Fibroblast of mammary gland (primary cell): Measurements from ENCODE around the gene SLN.

Experiments used
- DNase-seq: peaks from one replicate; pipeline ENCODE4 v3.0.0-alpha.2; 2010; ENCODE audit warnings: low read depth
- H3K4me3 ChIP-seq: 2 replicates; pipeline ENCODE4 v1.5.1; 2011; ENCODE audit warnings: low read depth, mild to moderate bottlenecking, low read length, moderate library complexity; ENCODE audit not compliant: control insufficient read depth
- CTCF ChIP-seq: conservative IDR thresholded peaks from 2 replicates; pipeline ENCODE4 v1.5.1; 2011; ENCODE audit warnings: low read depth, low read length, inconsistent platforms; ENCODE audit not compliant: control insufficient read depth, insufficient read depth

Gene SLN

GRCh38 chr11:107707807-107708206, 4.0 kb downstream of the SLN start:
- no peak overlapping the region for H3K4me3 ChIP-seq
- no peak for TF ChIP-seq CTCF
- no peak for DNase-seq

- DNase-seq = no peak
- no peak overlapping the region for H3K4me3 ChIP-seq
- no peak for TF ChIP-seq CTCF
Measured at GRCh38 chr11:107707215-107707671, 4.6 kb downstream of the SLN start.

- no peak overlapping the region for H3K4me3 ChIP-seq
- TF ChIP-seq CTCF = no peak
- DNase-seq = peak; percentile 28
Measured at GRCh38 chr11:107706531-107706930, 5.3 kb downstream of the SLN start.

- H3K4me3 ChIP-seq = no peak overlapping the region
- no peak for TF ChIP-seq CTCF
- peak; percentile 96 for DNase-seq
Measured at GRCh38 chr11:107705027-107705426, 6.8 kb downstream of the SLN start.

- H3K4me3 ChIP-seq = no peak overlapping the region
- TF ChIP-seq CTCF = no peak
- peak; percentile 78 for DNase-seq
Measured at GRCh38 chr11:107704451-107704850, 7.4 kb downstream of the SLN start.

GRCh38 chr11:107702723-107703122, 9.1 kb downstream of the SLN start:
- no peak for DNase-seq
- no peak overlapping the region for H3K4me3 ChIP-seq
- no peak for TF ChIP-seq CTCF

- no peak for DNase-seq
- no peak overlapping the region for H3K4me3 ChIP-seq
- no peak for TF ChIP-seq CTCF
Measured at GRCh38 chr11:107702109-107702660, 9.7 kb downstream of the SLN start.
